IPS-18a (cell line): Measurements from ENCODE around the gene SMKR1.
"Not testable (repeated sequence)": the region's sequence is repeated elsewhere in the genome, so short reads cannot be mapped to it uniquely, and the experiment has no call there.

Source experiments
- H3K27ac ChIP-seq: one replicate; pipeline ENCODE4 v1.5.1; 2013; ENCODE audit warnings: low read length
- H3K27me3 ChIP-seq: one replicate; pipeline ENCODE4 v1.6.1; 2013; ENCODE audit warnings: mild to moderate bottlenecking, low read length; ENCODE audit not compliant: control insufficient read depth, insufficient read depth
- H3K36me3 ChIP-seq: one replicate; pipeline ENCODE4 v1.6.1; 2013; ENCODE audit warnings: low read depth, low read length; ENCODE audit not compliant: control insufficient read depth
- H3K4me1 ChIP-seq: one replicate; pipeline ENCODE4 v1.6.1; 2013; ENCODE audit warnings: low read depth, low read length; ENCODE audit not compliant: control insufficient read depth
- H3K4me3 ChIP-seq: one replicate; pipeline ENCODE4 v1.5.1; 2013; ENCODE audit warnings: low read length
- H3K9ac ChIP-seq: one replicate; pipeline ENCODE4 v1.6.1; 2013; ENCODE audit warnings: mild to moderate bottlenecking, low read length, moderate library complexity
- H3K9me3 ChIP-seq: one replicate; pipeline ENCODE4 v1.6.1; 2013; ENCODE audit warnings: low read depth, low read length; ENCODE audit not compliant: control insufficient read depth

The SMKR1 gene

GRCh38 chr7:129466796-129467195, 35.5 kb upstream of the SMKR1 start:
- H3K9ac ChIP-seq: no peak overlapping the region
- no peak overlapping the region for H3K4me3 ChIP-seq
- H3K4me1 ChIP-seq: peaks cover 7% of the 10 kb centered on the region
- H3K9me3 ChIP-seq: no peaks in the 10 kb centered on the region
- H3K27me3 ChIP-seq: no peaks in the 10 kb centered on the region
- peaks cover 34% of the 10 kb centered on the region for H3K36me3 ChIP-seq
- H3K27ac ChIP-seq: no peak overlapping the region

- no peak overlapping the region for H3K4me3 ChIP-seq
- no peaks in the 10 kb centered on the region for H3K9me3 ChIP-seq
- no peak overlapping the region for H3K9ac ChIP-seq
- H3K36me3 ChIP-seq: peaks cover 21% of the 10 kb centered on the region
- H3K4me1 ChIP-seq: peaks cover 7% of the 10 kb centered on the region
- H3K27ac ChIP-seq: no peak overlapping the region
- H3K27me3 ChIP-seq: no peaks in the 10 kb centered on the region
These were observed 34.2 kb upstream of the SMKR1 start for GRCh38 chr7:129468087-129468486.

DNA sequence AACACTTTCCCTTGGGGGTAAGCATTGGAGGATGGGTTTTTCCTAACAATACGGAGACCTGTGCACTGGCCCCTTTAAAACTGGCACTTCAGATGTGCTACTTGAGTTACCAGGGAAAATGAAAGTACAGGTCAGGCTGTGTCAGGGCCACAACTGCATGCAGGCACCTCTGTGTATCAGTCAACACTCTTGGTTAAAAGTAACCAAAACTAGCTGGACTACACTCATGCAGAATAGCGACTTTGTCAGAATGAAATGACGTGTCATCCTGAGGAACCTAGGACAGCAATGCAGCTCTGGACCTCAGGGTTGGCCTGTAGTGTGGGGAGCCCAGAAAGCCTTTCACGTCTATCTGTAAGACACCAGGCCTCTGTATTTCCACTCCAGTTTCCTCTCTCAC, 33.8 kb upstream of the SMKR1 start:
- Histone ChIP-seq H3K27ac (no peak overlapping the region), H3K4me1 (peaks cover 7% of the 10 kb centered on the region), H3K4me3 (no peak overlapping the region), H3K27me3 (no peaks in the 10 kb centered on the region), H3K9me3 (no peaks in the 10 kb centered on the region), H3K36me3 (peaks cover 20% of the 10 kb centered on the region), H3K9ac (no peak overlapping the region)

DNA sequence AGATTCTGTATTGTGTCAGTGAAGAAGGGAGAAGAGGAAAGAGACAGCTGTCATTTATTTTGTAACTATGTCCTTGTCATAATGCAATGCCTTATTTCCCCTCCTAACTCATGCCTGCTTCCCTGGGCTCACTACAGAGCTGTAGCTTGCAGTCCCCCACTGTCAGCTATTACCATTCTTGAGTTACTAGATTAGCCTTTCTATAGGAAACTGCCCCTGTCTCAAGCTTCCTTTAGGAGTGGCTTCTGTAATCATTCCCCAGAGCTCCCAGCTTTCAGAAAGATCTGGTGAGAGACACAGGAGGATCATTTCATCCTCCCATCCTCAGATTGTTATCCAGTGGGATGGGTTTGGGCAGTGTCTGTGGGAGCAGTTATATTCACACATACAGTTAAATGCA, 32.4 kb upstream of the SMKR1 start:
- Histone ChIP-seq H3K9ac (no peak overlapping the region), H3K27me3 (no peaks in the 10 kb centered on the region), H3K9me3 (no peaks in the 10 kb centered on the region), H3K4me3 (no peak overlapping the region), H3K4me1 (peaks cover 7% of the 10 kb centered on the region), H3K36me3 (peaks cover 8% of the 10 kb centered on the region), H3K27ac (no peak overlapping the region)

- no peaks in the 10 kb centered on the region for H3K9me3 ChIP-seq
- no peak overlapping the region for H3K9ac ChIP-seq
- H3K36me3 ChIP-seq: peaks cover 3% of the 10 kb centered on the region
- H3K27me3 ChIP-seq: no peaks in the 10 kb centered on the region
- H3K27ac ChIP-seq: no peak overlapping the region
- no peak overlapping the region for H3K4me3 ChIP-seq
- peaks cover 7% of the 10 kb centered on the region for H3K4me1 ChIP-seq
These were observed 31.9 kb upstream of the SMKR1 start for GRCh38 chr7:129470411-129470810.

DNA sequence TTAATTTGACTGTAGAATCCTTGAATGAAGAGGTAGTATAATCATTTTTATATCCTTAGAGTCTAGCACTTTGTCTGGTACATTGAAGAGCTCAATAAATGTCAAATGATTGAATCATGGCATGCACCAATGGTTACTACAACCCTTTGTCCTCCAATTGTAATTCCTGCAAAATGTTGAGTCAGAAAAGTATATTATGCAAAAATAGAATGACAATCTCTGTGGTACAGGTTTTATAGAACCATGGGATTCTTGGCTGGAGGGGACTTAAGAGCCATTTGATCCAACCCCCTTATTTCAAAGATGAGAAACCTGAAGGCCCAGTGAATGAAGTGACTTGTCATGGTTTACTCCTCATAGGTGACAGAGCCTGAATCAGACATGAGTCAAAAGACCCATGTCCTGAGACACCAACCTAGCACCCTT, 30.9 kb upstream of the SMKR1 start:
- no peak overlapping the region for H3K4me3 ChIP-seq
- H3K36me3 ChIP-seq: peaks cover 3% of the 10 kb centered on the region
- peaks cover 7% of the 10 kb centered on the region for H3K4me1 ChIP-seq
- no peak overlapping the region for H3K27ac ChIP-seq
- H3K27me3 ChIP-seq: no peaks in the 10 kb centered on the region
- H3K9me3 ChIP-seq: no peaks in the 10 kb centered on the region
- no peak overlapping the region for H3K9ac ChIP-seq

- H3K9me3 ChIP-seq, H3K4me1 ChIP-seq, H3K27me3 ChIP-seq, H3K9ac ChIP-seq, H3K4me3 ChIP-seq, H3K36me3 ChIP-seq, H3K27ac ChIP-seq: not testable (repeated sequence)
These were observed 26.4 kb upstream of the SMKR1 start for GRCh38 chr7:129475931-129476330.

GRCh38 chr7:129476398-129476797, 25.9 kb upstream of the SMKR1 start:
- H3K4me3 ChIP-seq, H3K27me3 ChIP-seq, H3K36me3 ChIP-seq, H3K9ac ChIP-seq, H3K27ac ChIP-seq, H3K4me1 ChIP-seq, H3K9me3 ChIP-seq: not testable (repeated sequence)

- no peaks in the 10 kb centered on the region for H3K27me3 ChIP-seq
- H3K4me3 ChIP-seq: no peak overlapping the region
- H3K27ac ChIP-seq: no peak overlapping the region
- H3K36me3 ChIP-seq: peaks cover 8% of the 10 kb centered on the region
- H3K9me3 ChIP-seq: no peaks in the 10 kb centered on the region
- H3K9ac ChIP-seq: no peak overlapping the region
- no peaks in the 10 kb centered on the region for H3K4me1 ChIP-seq
These were observed 22.5 kb upstream of the SMKR1 start for GRCh38 chr7:129479831-129480230.

GRCh38 chr7:129480674-129481363, 21.5 kb upstream of the SMKR1 start:
- Histone ChIP-seq H3K27me3 (no peaks in the 10 kb centered on the region), H3K9ac (no peak overlapping the region), H3K36me3 (peaks cover 12% of the 10 kb centered on the region), H3K4me3 (no peak overlapping the region), H3K4me1 (no peaks in the 10 kb centered on the region), H3K27ac (no peak overlapping the region), H3K9me3 (no peaks in the 10 kb centered on the region)

- H3K9me3 ChIP-seq, H3K4me1 ChIP-seq, H3K27me3 ChIP-seq, H3K4me3 ChIP-seq, H3K27ac ChIP-seq, H3K9ac ChIP-seq: not testable (repeated sequence)
- H3K36me3 ChIP-seq: peaks cover 12% of the 10 kb centered on the region
These were observed 21.0 kb upstream of the SMKR1 start for GRCh38 chr7:129481376-129481775.

GRCh38 chr7:129482781-129483180, 19.6 kb upstream of the SMKR1 start:
- H3K9me3 ChIP-seq: no peaks in the 10 kb centered on the region
- H3K9ac ChIP-seq: no peak overlapping the region
- no peak overlapping the region for H3K27ac ChIP-seq
- H3K4me1 ChIP-seq: no peaks in the 10 kb centered on the region
- H3K4me3 ChIP-seq: no peak overlapping the region
- H3K27me3 ChIP-seq: no peaks in the 10 kb centered on the region
- H3K36me3 ChIP-seq: peaks cover 12% of the 10 kb centered on the region
